C4-2B (cell line): Measurements from ENCODE around the gene ARHGAP1.

ENCODE experiments used
- H3K27ac ChIP-seq: fragments of 450-650 bp; 2 replicates; pipeline ENCODE4 v1.5.1; 2017
- ZFX ChIP-seq: fragments of 450-650 bp; IDR thresholded peaks from 2 replicates; pipeline ENCODE4 v1.6.1; 2017
- TF ChIP-seq, protein P1 (sequence below): fragments of 450-650 bp; conservative IDR thresholded peaks from 2 replicates; pipeline ENCODE4 v1.5.1; 2017; ENCODE audit warnings: mild to moderate bottlenecking

ARHGAP1 gene

DNA sequence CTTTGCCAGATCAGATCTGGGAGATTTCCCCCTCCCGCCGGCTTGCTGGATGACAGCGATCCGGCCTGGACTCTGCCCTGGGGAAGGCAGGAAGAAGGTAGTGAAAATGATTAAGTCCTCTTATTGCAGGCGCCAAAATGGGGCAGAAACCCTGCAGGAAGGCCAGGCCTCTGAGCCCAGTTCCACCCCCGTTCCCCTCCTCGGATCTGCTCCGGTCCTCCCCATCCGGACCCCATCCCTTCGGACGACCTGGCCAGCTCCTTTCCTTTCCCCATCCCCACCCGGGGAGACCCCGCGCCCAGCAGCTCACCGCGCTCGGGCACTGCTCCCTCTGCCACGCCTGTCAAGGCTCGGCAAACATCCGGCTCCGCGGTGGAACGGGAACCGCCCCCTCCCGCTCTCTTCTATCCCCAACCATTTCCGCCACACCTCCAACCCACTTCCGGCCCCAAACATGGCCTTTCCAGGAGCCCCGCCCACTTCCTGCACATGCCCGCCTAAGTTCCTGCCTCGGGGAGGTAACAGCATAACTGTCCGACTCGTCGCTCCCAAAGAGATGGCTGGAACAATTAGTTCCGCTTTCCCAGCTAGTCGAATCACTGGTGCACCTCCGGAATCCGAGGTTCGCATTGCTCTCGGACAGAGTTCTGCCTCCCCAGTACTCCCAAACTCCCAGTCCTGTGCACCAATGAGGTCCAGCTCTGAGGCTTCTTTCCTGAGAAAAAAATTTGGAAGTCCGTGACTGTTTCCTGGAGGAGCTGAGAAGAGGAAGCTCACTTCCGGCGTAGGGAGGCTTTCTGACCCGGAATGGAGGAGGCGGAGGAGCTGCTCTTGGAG lies at the start of gene ARHGAP1, which contains the start of gene ZNF408:
Gene ARHGAP1, minus strand, starts transcription at position 379 of the 837 bp plus-strand sequence. CDS start 4,512 bp downstream, outside the sequence.
Gene ZNF408, plus strand, starts transcription at position 791 of the 837 bp plus-strand sequence. Its CDS starts 17 bp downstream, at position 808.
- H3K27ac ChIP-seq = peak within 1 kb of the TSS; percentile 85
- TF ChIP-seq, protein P1, sequence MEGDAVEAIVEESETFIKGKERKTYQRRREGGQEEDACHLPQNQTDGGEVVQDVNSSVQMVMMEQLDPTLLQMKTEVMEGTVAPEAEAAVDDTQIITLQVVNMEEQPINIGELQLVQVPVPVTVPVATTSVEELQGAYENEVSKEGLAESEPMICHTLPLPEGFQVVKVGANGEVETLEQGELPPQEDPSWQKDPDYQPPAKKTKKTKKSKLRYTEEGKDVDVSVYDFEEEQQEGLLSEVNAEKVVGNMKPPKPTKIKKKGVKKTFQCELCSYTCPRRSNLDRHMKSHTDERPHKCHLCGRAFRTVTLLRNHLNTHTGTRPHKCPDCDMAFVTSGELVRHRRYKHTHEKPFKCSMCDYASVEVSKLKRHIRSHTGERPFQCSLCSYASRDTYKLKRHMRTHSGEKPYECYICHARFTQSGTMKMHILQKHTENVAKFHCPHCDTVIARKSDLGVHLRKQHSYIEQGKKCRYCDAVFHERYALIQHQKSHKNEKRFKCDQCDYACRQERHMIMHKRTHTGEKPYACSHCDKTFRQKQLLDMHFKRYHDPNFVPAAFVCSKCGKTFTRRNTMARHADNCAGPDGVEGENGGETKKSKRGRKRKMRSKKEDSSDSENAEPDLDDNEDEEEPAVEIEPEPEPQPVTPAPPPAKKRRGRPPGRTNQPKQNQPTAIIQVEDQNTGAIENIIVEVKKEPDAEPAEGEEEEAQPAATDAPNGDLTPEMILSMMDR = no peak
- peak; percentile 66; the same call in 1 of the 2 replicates for TF ChIP-seq ZFX

DNA sequence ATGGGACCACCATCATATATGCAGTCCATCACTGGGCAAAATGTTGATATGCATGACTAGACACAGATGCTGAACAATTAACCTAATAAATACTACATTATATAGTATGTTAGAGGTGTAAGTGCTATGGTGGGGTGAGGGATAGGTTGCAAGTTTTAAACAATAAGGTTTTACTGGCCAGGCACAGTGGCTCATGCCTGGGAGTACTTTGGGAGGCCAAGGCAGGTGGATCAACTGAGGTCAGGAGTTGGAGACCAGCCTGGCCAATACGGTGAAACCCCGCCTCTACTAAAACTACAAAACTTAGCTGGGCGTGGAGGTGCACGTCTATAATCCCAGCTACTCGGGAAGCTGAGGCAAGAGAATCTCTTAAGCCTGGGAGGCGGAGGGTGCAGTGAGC lies 46.7 kb upstream of the ARHGAP1 start:
- H3K27ac ChIP-seq = no peak overlapping the region
- TF ChIP-seq, protein P1 = no peak
- TF ChIP-seq ZFX = no peak

DNA sequence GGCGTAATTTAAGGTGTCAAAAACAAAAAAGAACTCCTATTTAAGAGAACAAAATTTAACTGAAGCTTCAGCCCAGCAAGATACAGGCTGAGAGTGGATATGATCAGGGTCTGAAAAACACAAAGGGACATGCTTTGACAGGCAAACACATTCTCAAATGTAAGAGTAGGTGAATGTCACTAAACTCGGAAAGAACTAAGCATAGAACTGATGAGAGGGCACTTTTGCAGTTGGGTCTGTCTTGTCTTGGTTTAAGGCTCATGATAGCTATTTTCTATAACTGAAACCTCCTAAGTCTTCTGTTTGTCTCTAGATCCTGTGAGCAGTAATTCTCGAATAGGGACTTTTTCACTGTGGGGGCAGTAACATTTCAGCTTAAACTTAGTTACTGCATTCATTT lies 45.6 kb upstream of the ARHGAP1 start:
- TF ChIP-seq, protein P1 = no peak
- no peak for TF ChIP-seq ZFX
- H3K27ac ChIP-seq = no peak overlapping the region

DNA sequence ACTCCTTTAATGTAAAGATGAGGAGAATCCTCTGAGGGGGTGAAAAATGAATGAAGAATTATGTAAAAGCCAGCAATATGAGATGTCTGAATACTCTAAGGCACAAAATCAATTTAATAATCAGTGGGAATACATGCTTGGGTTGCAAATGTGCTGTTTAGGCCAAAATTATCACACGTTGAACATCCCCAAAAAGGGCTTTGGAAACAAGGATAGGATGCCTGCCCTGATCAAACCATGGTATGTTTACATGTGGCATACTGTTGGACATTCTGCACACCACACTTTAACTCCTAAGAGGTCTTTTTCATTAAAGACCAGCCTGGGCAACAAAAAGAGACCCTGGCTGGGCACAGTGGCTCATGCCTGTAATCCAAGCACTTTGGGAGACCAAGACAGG lies 44.9 kb upstream of the ARHGAP1 start:
- H3K27ac ChIP-seq = no peak overlapping the region
- TF ChIP-seq ZFX = no peak
- TF ChIP-seq, protein P1 = no peak

DNA sequence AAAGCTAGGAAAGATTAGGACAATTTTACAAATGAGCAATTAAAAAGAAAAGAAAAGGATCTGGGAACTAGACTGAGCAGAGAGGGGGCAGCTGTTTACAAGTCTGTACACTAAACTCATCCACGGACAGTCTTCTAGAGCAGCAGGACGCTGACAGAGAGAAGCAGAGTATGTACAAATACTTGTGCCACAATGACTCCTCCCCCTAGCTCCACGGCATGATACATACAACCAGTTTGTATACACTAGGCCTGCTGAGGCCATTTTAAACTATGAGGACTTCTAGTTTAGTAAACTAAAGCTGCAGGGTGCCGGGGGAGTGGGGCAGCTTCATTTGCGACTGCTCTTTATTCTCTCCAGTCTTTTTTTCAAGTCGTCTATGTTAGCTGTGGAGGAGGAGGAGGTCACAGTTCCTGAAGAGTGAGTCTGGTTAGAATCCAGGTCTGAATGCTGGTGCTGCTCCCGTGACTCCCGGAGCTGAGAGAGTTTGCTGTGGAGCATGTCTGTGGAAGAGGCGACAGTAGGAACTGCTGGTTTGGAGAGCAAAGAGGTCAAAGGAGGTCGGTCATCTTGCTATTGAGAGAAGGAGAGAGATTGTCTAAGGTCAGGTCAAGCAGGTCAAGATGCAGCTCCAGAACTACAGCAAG lies 43.4 kb upstream of the ARHGAP1 start:
- no peak overlapping the region for H3K27ac ChIP-seq
- TF ChIP-seq, protein P1 = no peak
- no peak for TF ChIP-seq ZFX

DNA sequence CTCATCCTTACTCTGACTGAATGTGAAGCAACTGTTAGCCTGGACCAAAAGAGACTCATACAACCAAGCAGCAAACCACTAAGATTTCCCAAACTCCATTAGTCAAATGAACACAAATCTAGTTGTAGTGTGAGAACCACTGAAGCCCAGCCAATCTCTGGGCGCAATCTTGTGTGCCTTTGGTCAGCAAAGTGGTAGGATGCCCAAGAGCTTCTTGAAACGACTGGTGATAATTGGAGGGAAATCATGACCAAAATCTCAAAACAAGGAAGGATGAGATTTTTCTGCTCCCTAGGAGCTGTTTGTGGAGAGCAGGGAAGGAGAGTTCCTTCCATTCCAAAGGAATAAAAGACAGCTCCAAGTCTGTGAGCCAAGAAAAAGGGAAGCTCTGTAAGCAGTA lies 42.6 kb upstream of the ARHGAP1 start:
- TF ChIP-seq, protein P1 = no peak
- no peak for TF ChIP-seq ZFX

More for the DNA sequence above, 42.6 kb upstream of the ARHGAP1 start:
- H3K27ac ChIP-seq = no peak overlapping the region
